OCI-LY7 (cell line): ENCODE results near the gene RARB. TPM values are rescaled to one million over a fixed set of nuclear protein-coding genes. Genes with fewer than 3 reads are reported as not detected.

ENCODE experiments used
- BruUV-seq: library from RNA; stranded (reverse); fragments of 400-500 nt; replicated peaks from 2 replicates; lab custom pipeline; 2021; lab: Mats Ljungman, UMichigan
- CTCF ChIA-PET: fragments of 300-600 bp; sonication (Branson Sonifier 250); formaldehyde crosslinking; loops from one replicate; lab custom pipeline; 2022; ENCODE audit warnings: antibody characterized with exemption; ENCODE audit not compliant: unreplicated experiment; lab: Charles Lee
- POLR2A ChIA-PET: fragments of 300-600 bp; sonication (Branson Sonifier 250); formaldehyde crosslinking; loops from one replicate; lab custom pipeline; 2022; ENCODE audit warnings: antibody characterized with exemption; lab: Charles Lee
- DNase-seq: peaks from one replicate; pipeline ENCODE4 v3.0.0-alpha.2; 2015; ENCODE audit warnings: low spot score
- H2AFZ ChIP-seq: fragments of 200-600 bp; sonication (generic), shearing (Covaris generic); 2 replicates; pipeline ENCODE4 v1.6.1; 2014; ENCODE audit warnings: mild to moderate bottlenecking, antibody characterized with exemption, low read length, moderate library complexity
- H3K27ac ChIP-seq: fragments of 200-600 bp; sonication (generic); 2 replicates; pipeline ENCODE4 v1.5.1; 2014; ENCODE audit warnings: mixed run types, low read depth, mild to moderate bottlenecking, moderate library complexity, low read length, inconsistent platforms; ENCODE audit not compliant: poor library complexity, severe bottlenecking
- H3K36me3 ChIP-seq: fragments of 200-600 bp; sonication (generic); 2 replicates; pipeline ENCODE4 v1.6.1; 2014; ENCODE audit warnings: mild to moderate bottlenecking, antibody characterized with exemption, low read length, moderate library complexity, mixed read lengths; ENCODE audit not compliant: insufficient read depth
- H3K4me1 ChIP-seq: fragments of 200-600 bp; sonication (generic); 2 replicates; pipeline ENCODE4 v1.5.1; 2014; ENCODE audit warnings: mild to moderate bottlenecking, low read length; ENCODE audit not compliant: insufficient read depth, poor library complexity, severe bottlenecking
- H3K4me2 ChIP-seq: fragments of 200-600 bp; sonication (generic); 2 replicates; pipeline ENCODE4 v1.6.1; 2014; ENCODE audit warnings: mild to moderate bottlenecking, low read length
- H3K4me3 ChIP-seq: fragments of 200-600 bp; sonication (generic); 2 replicates; pipeline ENCODE4 v1.5.1; 2014; ENCODE audit warnings: mild to moderate bottlenecking, low read depth, low read length; ENCODE audit not compliant: poor library complexity, severe bottlenecking
- H3K79me2 ChIP-seq: fragments of 200-600 bp; sonication (generic); 2 replicates; pipeline ENCODE4 v1.6.1; 2016; ENCODE audit warnings: low read depth, mild to moderate bottlenecking, low read length, moderate library complexity, mixed read lengths; ENCODE audit not compliant: insufficient read depth
- H3K9me2 ChIP-seq: fragments of 200-600 bp; sonication (generic); 2 replicates; pipeline ENCODE4 v1.6.1; 2016; ENCODE audit warnings: mild to moderate bottlenecking, low read length, mixed read lengths; ENCODE audit not compliant: insufficient read depth
- H3K9me3 ChIP-seq: fragments of 200-600 bp; sonication (generic); 2 replicates; pipeline ENCODE4 v1.6.1; 2014; ENCODE audit warnings: mild to moderate bottlenecking, mixed run types, low read length, mixed read lengths
- H4K20me1 ChIP-seq: fragments of 200-600 bp; sonication (generic); 2 replicates; pipeline ENCODE4 v1.6.1; 2014; ENCODE audit warnings: mild to moderate bottlenecking, antibody characterized with exemption, low read length, moderate library complexity, mixed read lengths; ENCODE audit not compliant: insufficient read depth
- EZH2phosphoT487 ChIP-seq: fragments of 200-600 bp; sonication (generic); IDR thresholded peaks from 2 replicates; pipeline ENCODE4 v1.6.1; 2018; ENCODE audit warnings: low read depth, borderline replicate concordance, mild to moderate bottlenecking, mixed run types, antibody characterized with exemption, low read length, moderate library complexity, mixed read lengths
- intact Hi-C: fragments of 100-400 bp; cut with micrococcal nuclease; formaldehyde crosslinking; loops from one replicate; pipeline ENCODE4 v1.10.0; 2022; ENCODE audit not compliant: unreplicated experiment
- total RNA-seq, 2 experiments: library from RNA; depleted of rRNA in 1 of 2; stranded (reverse); fragments of >200 nt in 1 of 2; shearing (Covaris generic) in 1 of 2; gene quantifications; 2 replicates each; pipeline ENCODE4 v1.2.3, GENCODE V29; 2014 to 2022
- TF ChIP-seq, protein P1 (sequence below): fragments of 200-600 bp; sonication (generic); conservative IDR thresholded peaks from 2 replicates; pipeline ENCODE4 v1.5.1; 2014; ENCODE audit warnings: mild to moderate bottlenecking, antibody characterized with exemption, low read length, moderate library complexity, mixed read lengths

The RARB gene
- total RNA-seq, 2 experiments from 2014 or later: not detected

DNA sequence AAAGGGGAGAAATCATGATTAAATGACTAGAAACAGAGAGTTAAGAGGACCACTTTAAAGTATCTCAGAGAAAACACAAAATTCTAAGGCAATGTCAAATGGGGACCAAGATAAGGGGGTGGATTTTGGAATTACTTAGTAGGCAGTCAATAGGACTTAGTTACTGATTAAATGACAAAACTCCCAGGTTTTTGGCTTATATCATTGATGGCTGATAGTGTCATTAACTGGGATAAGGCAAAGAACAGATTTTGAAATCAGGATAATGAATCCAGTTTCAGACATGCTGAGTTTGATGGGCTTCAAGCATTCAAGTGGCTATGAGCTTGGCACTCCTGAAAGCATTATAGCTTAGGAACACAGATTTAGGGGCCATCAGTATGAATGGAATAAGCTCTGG, 182.7 kb downstream of the RARB start:
- H3K4me3 ChIP-seq: no peak overlapping the region
- no peak overlapping the region for H3K27ac ChIP-seq
- no peak for DNase-seq
- intact Hi-C loops: no loop called here
- H4K20me1 ChIP-seq: no peaks in the 10 kb centered on the region
- CTCF ChIA-PET: no interaction called here
- H3K9me2 ChIP-seq: no peaks in the 10 kb centered on the region
- no peaks in the 10 kb centered on the region for H3K9me3 ChIP-seq
- no peak overlapping the region for H2AFZ ChIP-seq
- TF ChIP-seq, protein P1, sequence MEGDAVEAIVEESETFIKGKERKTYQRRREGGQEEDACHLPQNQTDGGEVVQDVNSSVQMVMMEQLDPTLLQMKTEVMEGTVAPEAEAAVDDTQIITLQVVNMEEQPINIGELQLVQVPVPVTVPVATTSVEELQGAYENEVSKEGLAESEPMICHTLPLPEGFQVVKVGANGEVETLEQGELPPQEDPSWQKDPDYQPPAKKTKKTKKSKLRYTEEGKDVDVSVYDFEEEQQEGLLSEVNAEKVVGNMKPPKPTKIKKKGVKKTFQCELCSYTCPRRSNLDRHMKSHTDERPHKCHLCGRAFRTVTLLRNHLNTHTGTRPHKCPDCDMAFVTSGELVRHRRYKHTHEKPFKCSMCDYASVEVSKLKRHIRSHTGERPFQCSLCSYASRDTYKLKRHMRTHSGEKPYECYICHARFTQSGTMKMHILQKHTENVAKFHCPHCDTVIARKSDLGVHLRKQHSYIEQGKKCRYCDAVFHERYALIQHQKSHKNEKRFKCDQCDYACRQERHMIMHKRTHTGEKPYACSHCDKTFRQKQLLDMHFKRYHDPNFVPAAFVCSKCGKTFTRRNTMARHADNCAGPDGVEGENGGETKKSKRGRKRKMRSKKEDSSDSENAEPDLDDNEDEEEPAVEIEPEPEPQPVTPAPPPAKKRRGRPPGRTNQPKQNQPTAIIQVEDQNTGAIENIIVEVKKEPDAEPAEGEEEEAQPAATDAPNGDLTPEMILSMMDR: no peak
- no peak for TF ChIP-seq EZH2phosphoT487
- H3K4me1 ChIP-seq: no peaks in the 10 kb centered on the region
- no peaks in the 10 kb centered on the region for H3K79me2 ChIP-seq
- H3K4me2 ChIP-seq: no peak overlapping the region
- POLR2A ChIA-PET: interaction anchor here (0.5 to 1.1 kb wide), 2 partner anchors 15 to 85 kb away, joined by 3 read pairs; no protein-coding TSS in a partner anchor
- H3K36me3 ChIP-seq: peaks cover 96% of the 10 kb centered on the region
- no TSS peak for BruUV-seq

GRCh38 chr3:25611193-25611592, 183.1 kb downstream of the RARB start:
- no peak overlapping the region for H3K4me3 ChIP-seq
- intact Hi-C loops: no loop called here
- no peak for TF ChIP-seq EZH2phosphoT487
- TF ChIP-seq, protein P1: no peak
- no peaks in the 10 kb centered on the region for H4K20me1 ChIP-seq
- no peaks in the 10 kb centered on the region for H3K9me3 ChIP-seq
- no peak for DNase-seq
- no peaks in the 10 kb centered on the region for H3K79me2 ChIP-seq
- no peaks in the 10 kb centered on the region for H3K9me2 ChIP-seq
- H3K4me1 ChIP-seq: no peaks in the 10 kb centered on the region
- no peak overlapping the region for H3K27ac ChIP-seq
- H2AFZ ChIP-seq: no peak overlapping the region
- ChIA-PET POLR2A (interaction anchor here (0.5 to 1.1 kb wide), 2 partner anchors 14 to 85 kb away, joined by 3 read pairs; no protein-coding TSS in a partner anchor), CTCF (no interaction called here)
- BruUV-seq: no TSS peak
- H3K36me3 ChIP-seq: peaks cover 93% of the 10 kb centered on the region
- H3K4me2 ChIP-seq: no peak overlapping the region

- H3K79me2 ChIP-seq: no peaks in the 10 kb centered on the region
- H3K4me1 ChIP-seq: no peaks in the 10 kb centered on the region
- no peaks in the 10 kb centered on the region for H4K20me1 ChIP-seq
- TF ChIP-seq EZH2phosphoT487: no peak
- TF ChIP-seq, protein P1: no peak
- H3K36me3 ChIP-seq: peaks cover 94% of the 10 kb centered on the region
- no peak overlapping the region for H3K4me3 ChIP-seq
- CTCF ChIA-PET: no interaction called here
- no peak for DNase-seq
- no peaks in the 10 kb centered on the region for H3K9me2 ChIP-seq
- BruUV-seq: no TSS peak
- intact Hi-C loops: no loop called here
- H2AFZ ChIP-seq: no peak overlapping the region
- POLR2A ChIA-PET: interaction anchor here (0.6 to 2.2 kb wide), 4 partner anchors 13 to 777 kb away, joined by 3 to 6 read pairs (median 4); no protein-coding TSS in a partner anchor
- H3K27ac ChIP-seq: no peak overlapping the region
- H3K4me2 ChIP-seq: no peak overlapping the region
- no peaks in the 10 kb centered on the region for H3K9me3 ChIP-seq
Measured at GRCh38 chr3:25618028-25618427, 190.0 kb downstream of the RARB start.
